Measurements from ENCODE around the gene FARP2. TPM values are rescaled to one million over a fixed set of nuclear protein-coding genes. Genes with fewer than 3 reads are reported as not detected.

The FARP2 gene
- polyA plus RNA-seq, 1 of the 3 experiments (the other 2 are of a cell fraction): 11.5 TPM

DNA sequence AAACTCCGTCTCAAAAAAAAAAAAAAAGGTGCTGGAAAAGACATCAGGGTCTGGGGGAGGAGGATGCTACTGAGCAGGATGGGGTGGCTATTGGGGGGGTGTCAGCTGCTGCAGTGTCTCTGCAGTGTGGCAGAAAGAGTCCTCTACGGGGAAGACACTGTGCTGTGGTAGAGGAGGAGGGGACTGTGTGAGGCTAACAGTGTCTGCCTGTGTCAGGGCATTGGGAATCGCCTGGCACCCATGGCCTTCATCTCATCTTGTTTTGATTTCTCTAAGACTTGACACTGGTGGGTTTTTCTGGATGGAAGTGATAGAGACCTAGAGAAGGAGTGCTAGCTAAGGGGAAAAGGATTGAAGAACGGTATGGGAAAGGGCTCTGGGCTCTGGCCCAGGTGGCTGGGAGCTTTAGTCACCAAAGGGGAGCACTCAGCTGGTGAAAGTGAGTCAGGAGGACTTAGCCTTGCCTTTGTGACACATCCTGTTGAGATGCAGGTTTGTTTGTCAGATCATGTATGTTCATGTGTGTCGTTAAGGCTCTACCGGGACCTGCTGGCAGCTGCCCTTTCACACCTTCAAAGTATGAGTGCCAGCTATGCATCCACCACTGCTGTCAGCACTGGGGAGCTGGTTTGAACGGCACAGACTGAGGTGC lies 58.0 kb downstream of the FARP2 start:
- ChIA-PET POLR2A (no interaction called here), CTCF (interaction anchor here (1.0 to 2.1 kb wide), 2 partner anchors 13 to 22 kb away, joined by 4 to 5 read pairs; no protein-coding TSS in a partner anchor)
- Histone ChIP-seq H3K4me2 (no peak overlapping the region), H4K20me1 (ENCODE audit: insufficient read depth) (no peaks in the 10 kb centered on the region), H3K4me1 (ENCODE audit: control insufficient read depth in 1 of 2, insufficient read depth in 2 of 2, low read depth in 1 of 2, low read length in 1 of 2) (peaks cover 0 to 13% of the 10 kb centered on the region in 2 experiments; a peak in 1 of 4 replicates), H3K79me2 (ENCODE audit: insufficient read depth) (no peaks in the 10 kb centered on the region), H3K36me3 (replicated peaks in 1 of 2; ENCODE audit: control insufficient read depth in 1 of 2, insufficient read depth in 2 of 2, low read length in 1 of 2) (peaks cover 36 to 39% of the 10 kb centered on the region in 2 experiments), H3K4me3 (ENCODE audit: low read depth in 2 of 2, low read length in 1 of 2) (no peak overlapping the region), H3K27me3 (ENCODE audit: insufficient read depth) (no peaks in the 10 kb centered on the region), H3K9me3 (no peaks in the 10 kb centered on the region), H3K9ac (no peak overlapping the region), H3K27ac (ENCODE audit: low read depth in 2 of 2, low read length in 1 of 2) (no peak overlapping the region), H3F3A (replicated peaks; ENCODE audit: insufficient read depth) (peaks cover 13% of the 10 kb centered on the region), H3K9me2 (no peaks in the 10 kb centered on the region), H2AFZ (ENCODE audit: low read depth) (no peak overlapping the region)
- TF ChIP-seq, protein P1, sequence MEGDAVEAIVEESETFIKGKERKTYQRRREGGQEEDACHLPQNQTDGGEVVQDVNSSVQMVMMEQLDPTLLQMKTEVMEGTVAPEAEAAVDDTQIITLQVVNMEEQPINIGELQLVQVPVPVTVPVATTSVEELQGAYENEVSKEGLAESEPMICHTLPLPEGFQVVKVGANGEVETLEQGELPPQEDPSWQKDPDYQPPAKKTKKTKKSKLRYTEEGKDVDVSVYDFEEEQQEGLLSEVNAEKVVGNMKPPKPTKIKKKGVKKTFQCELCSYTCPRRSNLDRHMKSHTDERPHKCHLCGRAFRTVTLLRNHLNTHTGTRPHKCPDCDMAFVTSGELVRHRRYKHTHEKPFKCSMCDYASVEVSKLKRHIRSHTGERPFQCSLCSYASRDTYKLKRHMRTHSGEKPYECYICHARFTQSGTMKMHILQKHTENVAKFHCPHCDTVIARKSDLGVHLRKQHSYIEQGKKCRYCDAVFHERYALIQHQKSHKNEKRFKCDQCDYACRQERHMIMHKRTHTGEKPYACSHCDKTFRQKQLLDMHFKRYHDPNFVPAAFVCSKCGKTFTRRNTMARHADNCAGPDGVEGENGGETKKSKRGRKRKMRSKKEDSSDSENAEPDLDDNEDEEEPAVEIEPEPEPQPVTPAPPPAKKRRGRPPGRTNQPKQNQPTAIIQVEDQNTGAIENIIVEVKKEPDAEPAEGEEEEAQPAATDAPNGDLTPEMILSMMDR (IDR thresholded peaks at IDR 0.05): no peak
- no peak for DNase-seq
- WGBS (ENCODE audit: low lambda C conversion rate): 90% methylated on average over 5 of the region's 7 CpGs

- WGBS (ENCODE audit: low lambda C conversion rate): 100% methylated on average over 3 of the region's 3 CpGs
- Histone ChIP-seq H3K9ac (no peak overlapping the region), H3K79me2 (ENCODE audit: insufficient read depth) (no peaks in the 10 kb centered on the region), H4K20me1 (ENCODE audit: insufficient read depth) (no peaks in the 10 kb centered on the region), H3K4me2 (no peak overlapping the region), H3K4me1 (ENCODE audit: control insufficient read depth in 1 of 2, insufficient read depth in 2 of 2, low read depth in 1 of 2, low read length in 1 of 2) (peaks cover 0 to 13% of the 10 kb centered on the region in 2 experiments; a peak in 1 of 4 replicates), H3K27ac (ENCODE audit: low read depth in 2 of 2, low read length in 1 of 2) (no peak overlapping the region), H3K9me3 (no peaks in the 10 kb centered on the region), H3K9me2 (no peaks in the 10 kb centered on the region), H2AFZ (ENCODE audit: low read depth) (no peak overlapping the region), H3K27me3 (ENCODE audit: insufficient read depth) (no peaks in the 10 kb centered on the region), H3K4me3 (ENCODE audit: low read depth in 2 of 2, low read length in 1 of 2) (no peak overlapping the region), H3F3A (replicated peaks; ENCODE audit: insufficient read depth) (peaks cover 13% of the 10 kb centered on the region), H3K36me3 (replicated peaks in 1 of 2; ENCODE audit: control insufficient read depth in 1 of 2, insufficient read depth in 2 of 2, low read length in 1 of 2) (peaks cover 40 to 42% of the 10 kb centered on the region in 2 experiments)
- ChIA-PET CTCF (interaction anchor here (2.1 kb wide), 1 partner anchor 12 kb away, joined by 5 read pairs; no protein-coding TSS in a partner anchor), POLR2A (no interaction called here)
- no peak for DNase-seq
- TF ChIP-seq MAX (IDR thresholded peaks at IDR 0.05; ENCODE audit: low read depth): no peak
- TF ChIP-seq TAF1 (IDR thresholded peaks at IDR 0.05; ENCODE audit: borderline replicate concordance, low read depth, low read length): no peak
- no peak for TF ChIP-seq EZH2phosphoT487 (IDR thresholded peaks at IDR 0.05; ENCODE audit: borderline replicate concordance, low read depth)
- no peak for TF ChIP-seq ELF1 (IDR thresholded peaks at IDR 0.05)
- TF ChIP-seq, protein P2, sequence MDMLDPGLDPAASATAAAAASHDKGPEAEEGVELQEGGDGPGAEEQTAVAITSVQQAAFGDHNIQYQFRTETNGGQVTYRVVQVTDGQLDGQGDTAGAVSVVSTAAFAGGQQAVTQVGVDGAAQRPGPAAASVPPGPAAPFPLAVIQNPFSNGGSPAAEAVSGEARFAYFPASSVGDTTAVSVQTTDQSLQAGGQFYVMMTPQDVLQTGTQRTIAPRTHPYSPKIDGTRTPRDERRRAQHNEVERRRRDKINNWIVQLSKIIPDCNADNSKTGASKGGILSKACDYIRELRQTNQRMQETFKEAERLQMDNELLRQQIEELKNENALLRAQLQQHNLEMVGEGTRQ (IDR thresholded peaks at IDR 0.05; ENCODE audit: borderline replicate concordance, low read depth, low read length): no peak
- no peak for TF ChIP-seq EP300 (IDR thresholded peaks at IDR 0.05; ENCODE audit: borderline replicate concordance in 1 of 2, low read depth in 1 of 2, low read length in 1 of 2)
These were observed 59.1 kb downstream of the FARP2 start for GRCh38 chr2:241415196-241415595.
